HUDEP-2 (cell line): ENCODE data around the gene DOCK8.

Source experiments
- DNase-seq, 76 experiments: peaks; one replicate each; lab custom pipeline; 2025; ENCODE audit not compliant: unreplicated experiment in 76 of 76; lab: John Stamatoyannopoulos, UW

Gene DOCK8

DNA sequence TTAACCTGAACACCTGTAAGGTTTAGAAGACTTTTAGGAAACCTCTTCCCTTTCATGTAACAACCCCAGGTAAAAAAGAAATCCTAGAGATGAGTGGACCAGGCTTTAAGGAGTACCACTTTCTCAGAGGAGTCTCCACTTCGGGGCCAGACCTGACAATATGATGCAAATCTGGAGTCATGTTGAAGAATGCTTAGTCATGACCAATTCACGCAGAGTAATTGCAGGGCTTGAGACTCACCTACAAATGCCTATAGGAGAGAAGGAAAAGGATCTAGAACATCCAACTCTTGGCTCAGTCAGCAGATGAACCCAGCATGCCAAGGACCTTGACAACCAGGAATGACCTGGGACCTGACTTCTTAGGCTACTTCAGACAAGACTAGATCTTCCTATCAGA is 235.4 kb downstream of the DOCK8 start:
- DNase-seq, result no peak

DNA sequence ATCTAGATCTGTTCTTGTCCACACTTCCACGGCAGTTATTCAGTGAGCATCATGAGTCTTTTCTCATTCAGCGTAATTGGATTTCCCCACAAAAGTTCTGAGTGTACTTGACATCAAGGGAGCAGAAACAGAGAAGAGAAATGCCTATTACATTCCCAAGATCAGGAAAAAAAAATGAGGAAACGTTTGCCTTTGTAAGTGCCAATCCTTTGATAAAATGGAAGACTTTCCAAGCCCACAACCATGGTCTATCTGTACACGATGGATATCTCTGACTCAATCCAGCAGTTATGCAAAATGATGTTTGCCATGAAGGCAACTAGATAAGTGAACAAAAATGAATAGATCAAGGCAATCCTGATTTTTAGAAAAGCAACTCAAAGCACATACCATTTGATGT is 235.9 kb downstream of the DOCK8 start:
- DNase-seq, result no peak

DNA sequence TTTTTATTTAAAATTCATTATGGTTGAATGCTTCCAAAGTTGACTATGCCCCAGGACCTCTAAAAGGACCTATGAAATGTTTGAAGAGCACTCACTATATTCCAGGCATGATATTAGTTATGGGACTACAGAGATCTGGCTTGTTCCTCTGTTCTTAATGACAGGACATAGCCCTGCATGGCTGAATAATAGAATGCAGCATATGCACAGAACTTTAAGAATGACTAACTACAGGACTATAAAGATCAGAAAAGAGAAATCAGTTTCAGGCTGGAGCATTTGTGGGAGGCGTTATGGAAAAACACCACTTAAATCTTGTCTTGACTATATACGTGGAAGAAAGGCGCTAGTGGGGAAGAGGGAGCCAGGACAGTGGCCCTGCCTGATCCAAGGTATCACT is 239.2 kb downstream of the DOCK8 start:
- no peak for DNase-seq

DNA sequence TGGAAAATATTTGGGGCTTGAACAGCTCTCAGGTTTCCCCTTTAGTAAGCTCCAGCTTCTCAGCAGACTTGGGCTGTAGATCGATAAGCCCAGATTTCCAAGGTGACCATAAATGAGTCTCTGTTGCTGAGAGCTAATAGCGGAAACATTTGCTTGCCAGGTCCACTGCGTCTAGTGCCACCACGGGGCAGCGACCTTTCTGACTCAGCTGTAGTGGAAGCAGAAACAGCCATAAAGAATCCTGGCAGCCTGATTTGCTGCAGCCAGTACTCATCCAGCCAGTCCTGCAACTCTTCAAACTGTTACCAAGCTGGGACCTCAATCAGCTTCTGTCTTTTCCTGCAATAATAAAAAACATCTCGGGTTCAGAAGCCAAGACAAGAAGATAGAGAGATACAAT is 241.7 kb downstream of the DOCK8 start:
- no peak for DNase-seq

DNA sequence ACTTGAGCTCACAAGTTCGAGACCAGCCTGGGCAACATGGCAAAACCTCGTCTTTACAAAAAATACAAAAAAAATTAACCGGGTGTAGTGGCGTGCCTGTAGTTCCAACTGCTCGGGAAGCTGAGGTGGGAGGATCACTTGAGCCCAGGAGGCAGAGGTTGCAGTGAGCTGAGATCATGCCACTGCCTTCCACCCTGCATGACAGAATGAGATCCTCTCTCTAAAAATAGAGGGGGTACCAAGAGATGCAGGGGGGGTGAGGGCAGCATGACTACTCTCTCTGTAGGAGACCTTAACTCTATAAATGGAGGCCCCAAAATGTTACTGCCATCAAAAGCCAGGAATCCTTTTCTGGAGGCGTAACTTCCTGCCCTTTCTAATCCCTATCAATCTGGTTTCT is 243.9 kb downstream of the DOCK8 start:
- DNase-seq, result no peak

DNA sequence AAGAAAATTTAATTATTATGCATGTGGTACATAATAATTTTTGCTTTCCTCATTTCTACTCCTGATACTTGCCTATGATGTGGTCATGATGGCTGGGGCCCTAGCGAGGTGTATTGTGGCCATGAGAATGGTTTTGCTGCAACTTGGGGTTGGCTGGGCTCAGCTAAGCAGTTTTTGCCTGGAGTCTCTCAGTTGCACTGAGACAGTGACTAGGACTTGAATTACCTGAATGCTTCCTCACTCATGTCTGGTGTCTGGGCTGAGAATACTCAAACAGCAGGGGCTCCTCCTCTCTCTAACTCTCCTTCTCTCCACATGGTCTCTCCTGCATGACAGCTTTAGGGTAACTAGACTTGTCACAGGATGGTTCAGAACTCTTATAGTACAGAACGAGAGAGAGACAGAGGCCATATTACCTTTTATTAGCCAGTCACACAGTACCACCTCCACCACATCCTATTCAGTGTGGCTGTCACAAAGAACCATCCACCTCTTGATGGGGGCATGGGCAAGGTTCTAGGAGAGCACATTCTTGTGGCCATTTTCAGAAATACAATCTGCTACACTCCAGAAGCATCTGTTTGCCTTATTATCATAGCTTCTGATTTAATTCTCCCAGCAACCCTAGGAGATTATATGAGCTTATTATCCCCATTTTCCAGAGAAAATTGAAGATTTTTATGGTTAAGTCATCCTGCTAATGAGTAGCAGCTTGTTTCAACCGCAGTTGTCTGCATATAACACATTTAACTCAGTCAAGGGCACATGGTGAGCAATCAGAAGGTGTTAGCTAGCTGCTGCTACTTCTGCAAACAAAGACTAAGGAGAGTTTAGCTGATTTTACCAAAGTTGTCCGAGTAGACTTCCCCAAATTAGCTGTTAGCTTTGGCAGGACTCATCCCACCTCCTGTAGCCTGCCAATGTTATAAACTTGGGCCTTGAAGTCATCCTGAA is 245.1 kb downstream of the DOCK8 start:
- no peak for DNase-seq

DNA sequence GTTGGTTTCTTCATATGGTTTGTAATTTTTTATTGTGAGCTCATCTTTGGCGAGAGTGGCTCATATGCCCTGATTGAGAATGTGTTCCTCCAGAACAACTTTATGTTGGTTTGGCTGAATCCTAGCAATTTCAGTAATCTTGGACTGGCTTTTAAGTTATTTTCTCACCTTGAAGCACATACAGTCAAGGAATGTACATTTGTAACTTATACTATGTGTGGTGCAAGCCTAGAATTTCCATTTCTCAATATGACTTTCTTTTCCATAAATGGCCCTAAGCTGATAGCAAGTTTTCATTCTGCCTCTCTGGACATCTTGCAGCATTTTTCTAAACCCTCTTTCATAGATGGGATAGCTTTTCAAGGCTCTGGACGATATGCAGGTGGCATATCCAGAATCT is 247.5 kb downstream of the DOCK8 start:
- no peak for DNase-seq

DNA sequence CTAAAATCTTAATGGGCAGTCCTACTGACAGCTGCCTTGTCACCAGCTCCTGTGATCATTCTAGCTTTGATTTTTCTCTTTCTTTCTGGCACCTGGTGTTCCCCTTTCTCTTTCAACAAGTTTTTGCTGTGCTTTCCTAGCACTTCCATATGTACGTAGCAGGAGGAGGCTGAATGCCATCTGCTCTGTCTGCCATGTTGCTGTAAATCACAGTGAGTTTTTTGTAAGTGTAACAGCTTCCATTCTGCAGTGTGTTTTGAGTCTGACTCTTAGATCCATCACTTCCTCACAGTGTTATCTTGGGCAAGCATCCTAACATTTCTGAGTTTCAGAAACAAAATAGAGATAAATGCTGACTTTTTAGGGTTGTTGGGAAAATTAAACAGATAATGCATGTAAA is 247.9 kb downstream of the DOCK8 start:
- DNase-seq, result no peak

DNA sequence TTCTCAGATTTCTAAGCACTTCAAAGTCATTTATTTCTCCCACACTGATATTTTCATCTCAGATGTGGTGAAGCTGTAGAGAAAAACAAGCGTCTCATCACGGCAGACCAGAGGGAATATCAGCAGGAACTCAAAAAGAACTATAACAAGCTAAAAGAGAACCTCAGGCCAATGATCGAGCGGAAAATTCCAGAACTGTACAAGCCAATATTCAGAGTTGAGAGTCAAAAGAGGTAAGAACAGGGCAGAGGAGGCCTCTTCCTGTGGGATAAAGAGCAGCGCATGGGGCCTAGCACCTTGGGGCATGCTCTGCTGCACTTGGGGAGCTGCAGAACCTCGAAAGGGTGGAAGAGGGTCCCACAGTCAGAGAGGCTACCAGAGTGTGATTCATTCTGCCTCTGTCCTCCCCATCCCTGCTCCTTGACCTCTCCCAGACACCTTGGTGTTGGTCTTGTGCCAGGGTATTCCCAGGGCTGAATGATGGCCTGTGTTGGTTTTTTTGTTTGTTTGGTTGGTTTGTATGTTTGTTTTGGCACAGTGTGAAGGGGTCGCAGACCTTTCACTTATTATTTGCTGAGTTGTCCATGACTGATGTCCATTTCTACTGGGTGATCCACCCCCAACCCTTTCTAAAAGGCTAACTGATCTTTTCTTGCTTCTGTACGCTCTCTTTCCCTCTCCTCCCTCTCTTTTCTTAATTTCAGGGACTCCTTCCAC is 248.9 kb downstream of the DOCK8 start:
- DNase-seq, result no peak

DNA sequence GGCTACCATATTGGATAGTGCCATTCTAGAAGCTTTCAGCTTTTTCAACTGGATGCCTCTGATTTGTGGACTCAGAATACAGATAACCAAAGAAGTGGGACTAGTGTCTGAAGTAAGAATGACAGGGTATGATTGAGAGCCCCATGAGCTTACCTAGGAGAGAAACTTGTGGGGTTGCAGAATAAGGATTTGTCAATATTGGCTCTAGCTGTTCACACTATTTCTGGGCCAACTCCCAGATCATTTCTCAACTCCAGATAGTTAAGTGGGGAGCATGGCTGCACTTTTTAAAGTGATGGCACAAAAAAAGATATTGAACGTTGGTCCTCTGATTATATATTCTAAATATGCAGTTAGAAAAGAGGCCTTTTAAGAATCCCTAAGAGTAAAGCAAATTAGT is 252.1 kb downstream of the DOCK8 start:
- DNase-seq, result no peak

DNA sequence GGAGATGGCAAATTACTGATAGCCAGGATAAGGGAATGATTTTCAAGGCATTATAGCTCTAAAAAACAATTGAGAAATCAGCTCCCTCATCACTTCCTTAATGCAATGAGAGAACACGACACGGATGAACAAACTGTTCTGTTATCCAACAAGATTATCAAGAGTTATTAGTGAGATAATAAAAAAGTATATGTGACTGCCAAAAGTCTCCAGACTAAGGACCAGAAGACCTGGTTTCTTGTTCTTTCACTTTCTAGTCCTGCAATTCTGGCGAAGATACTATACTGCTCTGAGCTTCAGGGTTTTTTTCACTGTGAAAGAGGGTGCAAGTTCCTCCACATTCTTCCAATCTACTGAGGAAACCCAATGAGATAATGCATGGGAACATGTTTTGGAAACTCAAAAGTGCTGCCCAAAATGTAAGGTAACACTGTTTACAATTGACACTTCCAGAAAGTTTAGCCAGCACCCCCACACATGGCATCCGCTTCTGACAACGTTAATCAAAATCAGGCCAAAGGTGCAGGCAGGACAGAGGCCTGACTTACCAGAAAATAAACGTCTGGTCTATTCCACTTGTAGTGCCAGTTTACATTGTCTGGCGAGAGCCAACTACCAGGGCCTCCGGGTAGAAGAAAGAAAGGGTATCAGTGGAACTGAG is 254.2 kb downstream of the DOCK8 start:
- peak in 1 of 76 experiments; percentile 2 for DNase-seq

DNA sequence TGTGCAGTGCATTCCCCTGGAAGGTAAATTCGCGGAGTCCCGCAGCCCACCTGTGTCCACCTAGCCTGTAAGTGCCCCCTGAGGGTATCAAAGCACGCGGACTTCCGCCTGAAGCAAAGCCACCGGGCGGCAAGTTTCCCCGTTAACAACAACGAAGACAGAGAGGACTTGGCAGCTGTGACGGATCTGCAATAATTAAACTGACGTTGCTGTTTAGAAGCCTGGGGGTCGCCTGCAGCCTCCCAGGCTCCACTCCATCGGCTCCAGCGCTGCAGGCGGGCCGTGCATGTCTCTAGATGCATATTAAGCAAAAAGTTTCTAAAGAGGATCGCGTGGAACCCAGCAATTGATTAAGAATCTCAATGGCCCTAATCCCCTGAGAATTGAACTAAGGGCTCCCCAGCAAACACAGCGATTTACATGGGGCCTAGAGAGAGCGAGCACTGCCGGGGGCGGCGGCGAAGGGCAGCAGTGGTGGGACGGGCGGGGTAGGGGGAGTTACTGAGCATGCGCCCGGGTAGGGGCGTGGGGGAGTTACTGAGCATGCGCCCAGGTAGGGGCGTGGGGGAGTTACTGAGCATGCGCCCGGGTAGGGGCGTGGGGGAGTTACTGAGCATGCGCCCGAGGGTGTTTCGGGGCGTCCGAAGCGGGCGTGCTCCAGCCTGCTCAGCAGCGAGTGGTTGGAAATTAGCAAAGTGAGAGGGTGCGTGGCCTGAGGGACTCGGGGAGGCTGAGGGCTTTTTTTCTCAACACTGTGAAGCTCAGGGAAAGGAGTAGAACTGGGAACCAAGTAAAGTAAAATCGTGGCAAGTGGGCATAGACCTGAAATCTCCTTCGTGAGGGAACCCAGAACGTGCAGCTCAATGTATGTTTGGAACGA is 255.2 kb downstream of the DOCK8 start:
- peak in 72 of 76 experiments; percentile 3 to 84 (median 70) for DNase-seq

DNA sequence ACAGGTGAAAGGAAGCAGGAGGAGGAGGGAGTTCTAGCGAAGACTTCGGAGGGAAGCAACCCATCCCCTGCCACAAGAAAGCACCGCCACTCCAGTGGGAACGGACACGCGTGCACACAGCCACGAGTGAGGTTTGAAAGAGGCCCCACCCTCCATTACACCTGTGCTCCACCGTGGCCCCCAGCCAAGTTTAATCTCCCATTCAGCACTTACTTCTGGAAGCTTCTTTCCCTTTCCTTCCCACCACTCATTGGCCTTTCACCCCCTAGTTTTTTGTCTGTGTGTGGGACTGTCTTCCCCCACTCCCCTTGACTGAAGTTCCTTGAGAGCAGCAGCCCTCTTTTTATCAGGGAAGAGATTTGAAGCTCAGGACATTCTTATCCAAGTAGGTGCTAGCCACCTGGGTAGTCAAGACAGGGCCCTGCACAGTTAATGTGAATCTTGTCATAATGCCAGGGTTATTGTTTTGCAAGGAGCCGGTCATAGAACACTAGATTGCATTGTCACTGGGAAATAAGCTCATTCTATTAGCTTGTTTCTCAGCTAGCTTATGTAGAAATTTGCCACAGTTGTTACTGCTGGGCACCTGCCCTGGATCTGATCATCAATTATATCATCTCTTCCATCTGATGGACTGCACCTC is 256.0 kb downstream of the DOCK8 start:
- DNase-seq, result peak in 3 of 76 experiments; percentile 17 to 40 (median 22)

DNA sequence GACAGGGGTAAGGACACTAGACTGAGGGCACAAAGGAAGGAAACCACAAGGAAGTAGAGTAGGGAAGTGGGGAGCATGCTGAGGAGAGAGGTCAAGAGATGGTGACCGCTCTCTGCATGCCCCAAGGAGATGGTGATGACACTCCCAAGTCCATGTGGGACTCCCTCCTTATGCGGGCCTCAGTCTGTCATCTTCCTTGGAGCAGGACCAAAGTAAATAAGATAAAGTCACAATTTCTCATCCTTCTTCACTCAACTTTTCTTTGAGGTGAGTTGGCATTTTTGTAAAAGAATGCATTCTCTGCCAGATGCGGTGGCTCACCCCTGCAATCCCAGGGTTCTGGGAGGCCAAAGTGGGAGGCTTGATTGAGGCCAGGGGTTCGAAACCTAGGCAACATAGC is 256.7 kb downstream of the DOCK8 start:
- DNase-seq, result no peak

DNA sequence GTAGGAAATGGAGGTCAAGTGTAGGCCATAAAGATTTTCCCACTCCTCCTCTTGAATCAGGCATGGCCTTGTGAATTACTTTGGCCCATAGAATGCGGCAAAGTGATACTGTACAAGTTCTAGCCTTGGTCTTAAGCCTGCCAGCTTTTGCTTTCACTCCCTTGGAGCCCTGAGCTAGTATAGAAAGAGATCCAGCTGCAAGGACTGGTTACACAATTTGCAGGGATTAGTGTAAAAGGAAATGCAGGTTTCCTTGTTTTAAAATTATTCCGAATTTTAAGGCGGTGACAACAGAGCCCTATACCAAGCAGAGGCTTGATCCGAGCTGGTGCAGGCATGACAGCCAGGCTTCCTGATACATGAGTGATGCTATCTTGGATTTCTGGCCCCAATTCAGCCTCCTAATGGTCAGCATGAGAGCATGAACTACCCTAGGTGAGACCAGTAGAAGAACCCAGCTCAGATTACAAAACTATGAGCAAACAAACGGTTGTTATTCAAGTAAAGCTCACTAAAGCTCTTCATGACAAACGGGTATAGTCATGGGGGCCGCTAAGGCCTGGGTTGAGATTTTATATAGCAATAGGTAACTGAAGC is 257.9 kb downstream of the DOCK8 start:
- DNase-seq, result no peak

DNA sequence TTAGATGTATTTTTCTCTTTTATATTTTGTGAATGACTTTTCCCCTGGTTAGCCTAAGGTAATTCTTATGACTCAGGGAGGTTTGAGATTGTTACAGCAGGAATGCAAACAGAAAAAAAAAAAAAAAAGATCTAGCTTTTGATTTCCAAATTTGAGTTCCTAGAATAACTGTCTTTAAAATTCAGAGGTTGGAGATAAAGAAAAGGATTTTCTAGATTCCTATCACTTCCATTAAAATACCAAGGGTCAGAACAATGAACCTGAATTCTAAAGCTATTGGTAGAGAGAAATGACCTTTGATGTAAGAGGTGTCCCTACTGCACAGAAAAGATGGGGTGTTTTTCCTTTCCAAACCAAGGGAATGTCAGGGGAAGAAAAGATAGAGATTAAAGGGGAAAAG is 262.5 kb downstream of the DOCK8 start:
- no peak for DNase-seq

DNA sequence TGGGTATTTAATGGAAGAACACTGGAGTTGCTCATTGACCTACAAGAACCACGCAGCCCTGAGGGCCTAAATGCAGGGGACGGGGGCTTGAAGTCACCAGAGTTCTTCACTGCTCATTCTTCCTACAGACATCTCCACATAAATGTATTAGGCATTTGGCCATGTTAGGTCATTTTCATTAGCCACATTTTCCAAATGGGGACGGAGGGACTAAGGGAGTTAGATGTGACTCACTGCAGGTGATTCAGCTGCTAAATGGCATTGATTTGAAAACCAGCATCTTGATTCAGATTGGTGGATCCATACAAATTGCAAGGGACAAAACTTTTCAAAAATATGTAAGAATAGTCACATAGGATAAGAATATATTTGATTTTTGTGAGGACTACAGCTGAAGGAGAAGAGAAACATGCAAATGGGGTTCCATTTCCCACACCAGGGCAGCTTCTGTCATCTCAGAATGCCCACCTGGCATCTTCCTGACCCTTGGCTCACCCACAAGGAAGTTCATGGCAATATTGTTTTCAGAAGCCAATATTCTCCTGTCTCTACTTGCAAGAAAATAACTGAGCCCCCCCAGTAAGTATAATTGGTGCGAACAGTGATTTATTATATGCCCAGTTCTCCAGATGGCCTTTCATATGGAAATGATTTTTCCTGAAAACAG is 264.8 kb downstream of the DOCK8 start:
- DNase-seq, result no peak

DNA sequence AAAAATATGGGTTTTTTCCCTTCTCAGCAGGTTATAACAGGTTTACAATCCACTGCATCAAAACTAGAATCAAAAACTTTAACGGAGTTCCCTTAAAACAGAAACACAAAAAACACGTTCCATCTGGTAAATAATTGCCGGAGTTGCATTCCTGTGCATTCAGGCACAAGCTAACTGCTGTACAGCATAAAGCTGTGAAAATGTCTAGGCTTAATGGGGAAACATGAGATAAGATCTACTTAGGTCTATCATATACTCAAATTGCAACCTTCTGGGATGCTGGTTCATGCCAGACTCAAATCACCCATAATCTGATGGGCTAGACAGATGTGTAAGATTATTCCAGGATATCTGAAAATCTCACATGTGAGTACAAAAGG is 265.3 kb downstream of the DOCK8 start:
- DNase-seq, result no peak

DNA sequence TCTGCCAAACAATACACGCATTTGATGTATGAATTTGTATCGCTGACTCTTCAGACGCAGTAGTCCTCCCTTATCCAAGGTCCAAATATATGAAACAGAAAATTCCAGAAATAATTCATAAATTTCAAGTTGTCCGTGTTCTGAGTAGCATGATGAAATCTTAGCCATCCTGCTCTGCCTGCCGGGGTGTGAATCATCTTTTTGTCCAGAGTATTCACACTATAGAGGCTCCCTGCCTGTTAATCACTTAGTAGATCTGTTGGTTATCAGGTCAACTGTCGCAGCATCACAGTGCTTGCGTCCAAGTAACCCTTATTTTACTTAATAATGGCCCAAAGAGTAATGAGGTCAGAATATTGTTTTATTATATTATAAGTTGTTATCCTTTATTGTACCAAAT is 268.1 kb downstream of the DOCK8 start:
- no peak for DNase-seq
